ENCODE results near the gene COL12A1.

GRCh38 chr6:75094614-75095200, 111.1 kb downstream of the COL12A1 start:
- TF ChIP-seq NRF1 (conservative IDR thresholded peaks at IDR 0.05; ENCODE audit: low read depth, low read length) (no peak), MTA3 (IDR thresholded peaks at IDR 0.05; ENCODE audit: borderline replicate concordance, low read length) (no peak), GATAD2B (conservative IDR thresholded peaks at IDR 0.05; ENCODE audit: low read depth) (no peak), ZZZ3 (IDR thresholded peaks at IDR 0.05; ENCODE audit: control insufficient read depth, insufficient read length, low read depth) (no peak)
